K562 (cell line): ENCODE measurements around the gene SPTBN4. TPM values are rescaled to one million over a fixed set of nuclear protein-coding genes. Genes with fewer than 3 reads are reported as not detected.

Experiments
- C11orf30 ChIP-seq: fragments of 450-650 bp; IDR thresholded peaks from 2 replicates; pipeline ENCODE4 v1.6.1; 2016; ENCODE audit warnings: low read depth, mild to moderate bottlenecking
- GTF2F1 ChIP-seq: IDR thresholded peaks from 2 replicates; pipeline ENCODE4 v1.6.1; 2011; ENCODE audit warnings: low read depth, low read length, improper control_type of control experiment
- HDAC2 ChIP-seq: fragments of 450-650 bp; IDR thresholded peaks from 2 replicates; pipeline ENCODE4 v1.6.1; 2016; ENCODE audit warnings: mild to moderate bottlenecking
- NEUROD1 ChIP-seq: fragments of 150-350 bp; IDR thresholded peaks from 2 replicates; pipeline ENCODE4 v1.6.1; 2014; ENCODE audit warnings: borderline replicate concordance, low read length, low read depth; ENCODE audit not compliant: partially characterized antibody
- REST ChIP-seq, 2 experiments: fragments of 450-650 bp; formaldehyde crosslinking in 1 of 2; IDR thresholded peaks; 2 replicates each; pipeline versions ENCODE4 v1.4.0 to v1.6.1; 2014 to 2020; ENCODE audit warnings: mild to moderate bottlenecking in 2 of 2, borderline replicate concordance in 1 of 2, low read depth in 1 of 2
- SMARCE1 ChIP-seq: fragments of 450-650 bp; IDR thresholded peaks from 2 replicates; pipeline ENCODE4 v1.7.1; 2016; ENCODE audit warnings: mild to moderate bottlenecking
- ZFP1 ChIP-seq: fragments of 450-650 bp; formaldehyde crosslinking; IDR thresholded peaks from 2 replicates; pipeline ENCODE4 v1.4.0; 2020; ENCODE audit warnings: mild to moderate bottlenecking, mixed read lengths
- ZNF217 ChIP-seq: sonication (generic); formaldehyde crosslinking; IDR thresholded peaks from 2 replicates; pipeline ENCODE4 v1.8.0; 2022; ENCODE audit warnings: mild to moderate bottlenecking, missing genetic modification reagents
- polyA plus RNA-seq, 8 experiments: library from polyadenylated mRNA; depleted of rRNA in 4 of 8; stranded (reverse) in 5 of 8; unstranded in 3 of 8; fragments of >200 nt; fragmentation: Nextera tagmentation in 2 of 8; fragmentation: Illumina TruSeq in 1 of 8; extraction: Ambion mirVana in 2 of 8; extraction: Trizol in 1 of 8; gene quantifications; 2 replicates each; pipeline versions ENCODE4 v1.2.1 to v1.2.3, GENCODE V29; 2011 to 2014; ENCODE audit warnings: inconsistent platforms in 1 of 8, missing spikeins in 1 of 8
- total RNA-seq, 7 experiments: library from RNA; depleted of rRNA in 6 of 7; stranded (reverse); fragments of >200 nt in 6 of 7; fragmentation: Illumina TruSeq in 2 of 7; extraction: Trizol in 2 of 7; gene quantifications; 2 replicates each; pipeline versions ENCODE4 v1.2.1 to v1.2.3, GENCODE V29; 2011 to 2021; ENCODE audit warnings: low replicate concordance in 1 of 7
- TF ChIP-seq, protein P1 (sequence below): fragments of 450-650 bp; IDR thresholded peaks from 2 replicates; pipeline ENCODE4 v1.6.1; 2014; ENCODE audit warnings: low read depth, mild to moderate bottlenecking, moderate library complexity, borderline replicate concordance
- TF ChIP-seq, protein P2 (sequence below): fragments of 450-650 bp; IDR thresholded peaks from 2 replicates; pipeline ENCODE4 v1.7.0; 2016; ENCODE audit warnings: borderline replicate concordance

SPTBN4 gene
- total and polyA plus RNA-seq, 9 of the 15 experiments (the other 6 are each of a cell fraction or from before 2014, with no cell fraction given) = 0.01 to 1.5 (median 0.86) TPM

GRCh38 chr19:40524133-40524549 lies 57.3 kb downstream of the SPTBN4 start (continued):
- TF ChIP-seq, protein P1, sequence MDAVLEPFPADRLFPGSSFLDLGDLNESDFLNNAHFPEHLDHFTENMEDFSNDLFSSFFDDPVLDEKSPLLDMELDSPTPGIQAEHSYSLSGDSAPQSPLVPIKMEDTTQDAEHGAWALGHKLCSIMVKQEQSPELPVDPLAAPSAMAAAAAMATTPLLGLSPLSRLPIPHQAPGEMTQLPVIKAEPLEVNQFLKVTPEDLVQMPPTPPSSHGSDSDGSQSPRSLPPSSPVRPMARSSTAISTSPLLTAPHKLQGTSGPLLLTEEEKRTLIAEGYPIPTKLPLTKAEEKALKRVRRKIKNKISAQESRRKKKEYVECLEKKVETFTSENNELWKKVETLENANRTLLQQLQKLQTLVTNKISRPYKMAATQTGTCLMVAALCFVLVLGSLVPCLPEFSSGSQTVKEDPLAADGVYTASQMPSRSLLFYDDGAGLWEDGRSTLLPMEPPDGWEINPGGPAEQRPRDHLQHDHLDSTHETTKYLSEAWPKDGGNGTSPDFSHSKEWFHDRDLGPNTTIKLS = no peak
- TF ChIP-seq GTF2F1 (no peak), NEUROD1 (peak; percentile 27), SMARCE1 (peak; percentile 75; the same call in 1 of the 2 replicates), C11orf30 (peak; percentile 96), ZNF217 (CRISPR knock-in tag) (no peak), REST (IDR thresholded peaks at IDR 0.05; ENCODE audit: borderline replicate concordance) (no peak), REST (CRISPR knock-in tag; IDR thresholded peaks at IDR 0.05; ENCODE audit: low read depth) (no peak), ZFP1 (CRISPR knock-in tag) (no peak), HDAC2 (peak; percentile 81)
- TF ChIP-seq, protein P2, sequence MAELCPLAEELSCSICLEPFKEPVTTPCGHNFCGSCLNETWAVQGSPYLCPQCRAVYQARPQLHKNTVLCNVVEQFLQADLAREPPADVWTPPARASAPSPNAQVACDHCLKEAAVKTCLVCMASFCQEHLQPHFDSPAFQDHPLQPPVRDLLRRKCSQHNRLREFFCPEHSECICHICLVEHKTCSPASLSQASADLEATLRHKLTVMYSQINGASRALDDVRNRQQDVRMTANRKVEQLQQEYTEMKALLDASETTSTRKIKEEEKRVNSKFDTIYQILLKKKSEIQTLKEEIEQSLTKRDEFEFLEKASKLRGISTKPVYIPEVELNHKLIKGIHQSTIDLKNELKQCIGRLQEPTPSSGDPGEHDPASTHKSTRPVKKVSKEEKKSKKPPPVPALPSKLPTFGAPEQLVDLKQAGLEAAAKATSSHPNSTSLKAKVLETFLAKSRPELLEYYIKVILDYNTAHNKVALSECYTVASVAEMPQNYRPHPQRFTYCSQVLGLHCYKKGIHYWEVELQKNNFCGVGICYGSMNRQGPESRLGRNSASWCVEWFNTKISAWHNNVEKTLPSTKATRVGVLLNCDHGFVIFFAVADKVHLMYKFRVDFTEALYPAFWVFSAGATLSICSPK = no peak
